HEK293 (cell line): ENCODE results near the gene ZSWIM4.

Source experiments
- CTCF ChIA-PET: fragments of 350-600 bp; formaldehyde crosslinking; extraction: SDS; loops from one replicate; lab custom pipeline; 2021; ENCODE audit warnings: antibody characterized with exemption; lab: Yijun Ruan, JAX
- POLR2A ChIA-PET: fragments of 300-600 bp; formaldehyde crosslinking; extraction: SDS; loops from one replicate; lab custom pipeline; 2020; ENCODE audit warnings: antibody characterized with exemption, inconsistent platforms; lab: Yijun Ruan, JAX
- H3K27ac ChIP-seq: fragments of 200-500 bp; sonication (Bioruptor generic); 2 replicates; pipeline ENCODE4 v1.5.1; 2014; ENCODE audit warnings: low read depth, low read length, control low read depth, inconsistent platforms; ENCODE audit errors: extremely low read depth
- H3K36me3 ChIP-seq, 2 experiments: fragments of 200-500 bp in 1 of 2; sonication (Bioruptor generic) in 1 of 2; 1 replicate in 1 of 2; 2 replicates in 1 of 2; pipeline ENCODE4 v1.5.1; 2014 to 2017; ENCODE audit warnings: inconsistent platforms in 2 of 2, low read length in 2 of 2; ENCODE audit not compliant: control insufficient read depth in 2 of 2, insufficient read depth in 1 of 2
- H3K4me1 ChIP-seq: fragments of 200-500 bp; sonication (Bioruptor generic); 2 replicates; pipeline ENCODE4 v1.5.1; 2014; ENCODE audit warnings: mild to moderate bottlenecking, low read length, inconsistent platforms; ENCODE audit not compliant: control insufficient read depth, insufficient read depth
- H3K4me3 ChIP-seq: 2 replicates; pipeline ENCODE4 v1.5.1; 2011; ENCODE audit warnings: low read depth, mild to moderate bottlenecking, control low read depth, low read length, moderate library complexity
- H3K9me3 ChIP-seq: fragments of 200-500 bp; sonication (Bioruptor generic); 2 replicates; pipeline ENCODE4 v1.5.1; 2014; ENCODE audit warnings: low read depth, low read length, inconsistent platforms; ENCODE audit not compliant: control insufficient read depth, insufficient read depth
- CTCF ChIP-seq: fragments of 450-650 bp; formaldehyde crosslinking; IDR thresholded peaks from 2 replicates; pipeline ENCODE4 v1.5.1; 2016; ENCODE audit warnings: missing biosample characterization, missing genetic modification characterization
- HIC1 ChIP-seq: fragments of 450-650 bp; formaldehyde crosslinking; IDR thresholded peaks from 2 replicates; pipeline ENCODE4 v1.5.1; 2016; ENCODE audit warnings: missing biosample characterization, missing genetic modification characterization
- HOXA7 ChIP-seq: sonication (generic); formaldehyde crosslinking; IDR thresholded peaks from 2 replicates; pipeline ENCODE4 v1.8.1; 2022; ENCODE audit warnings: missing genetic modification reagents, borderline replicate concordance
- REPIN1 ChIP-seq: fragments of 450-650 bp; formaldehyde crosslinking; IDR thresholded peaks from 2 replicates; pipeline ENCODE4 v1.5.1; 2017; ENCODE audit warnings: missing biosample characterization, missing genetic modification characterization, low read depth
- ZBTB7A ChIP-seq: fragments of 450-650 bp; formaldehyde crosslinking; IDR thresholded peaks from 2 replicates; pipeline ENCODE4 v1.5.1; 2016; ENCODE audit warnings: low read depth, missing biosample characterization, missing genetic modification characterization
- ZEB2 ChIP-seq: fragments of 450-650 bp; formaldehyde crosslinking; IDR thresholded peaks from 2 replicates; pipeline ENCODE4 v1.5.1; 2016; ENCODE audit warnings: missing biosample characterization, missing genetic modification characterization
- ZFP3 ChIP-seq: fragments of 450-650 bp; formaldehyde crosslinking; IDR thresholded peaks from 2 replicates; pipeline ENCODE4 v1.5.1; 2016; ENCODE audit warnings: low read depth, missing biosample characterization, missing genetic modification characterization
- ZFP41 ChIP-seq: fragments of 450-650 bp; formaldehyde crosslinking; IDR thresholded peaks from 2 replicates; pipeline ENCODE4 v1.5.1; 2016; ENCODE audit warnings: missing biosample characterization, missing genetic modification characterization, borderline replicate concordance
- ZNF174 ChIP-seq: fragments of 450-650 bp; formaldehyde crosslinking; IDR thresholded peaks from 2 replicates; pipeline ENCODE4 v1.5.0; 2017; ENCODE audit warnings: missing biosample characterization, mild to moderate bottlenecking, missing genetic modification characterization
- ZNF18 ChIP-seq: fragments of 450-650 bp; formaldehyde crosslinking; IDR thresholded peaks from 2 replicates; pipeline ENCODE4 v1.5.1; 2016; ENCODE audit warnings: missing biosample characterization, missing genetic modification characterization
- ZNF202 ChIP-seq: fragments of 450-650 bp; formaldehyde crosslinking; IDR thresholded peaks from 2 replicates; pipeline ENCODE4 v1.5.1; 2016; ENCODE audit warnings: missing biosample characterization, missing genetic modification characterization, borderline replicate concordance
- ZNF23 ChIP-seq: fragments of 450-650 bp; formaldehyde crosslinking; IDR thresholded peaks from 2 replicates; pipeline ENCODE4 v1.5.1; 2016; ENCODE audit warnings: missing biosample characterization, missing genetic modification characterization, borderline replicate concordance
- ZNF529 ChIP-seq: fragments of 450-650 bp; formaldehyde crosslinking; IDR thresholded peaks from 2 replicates; pipeline ENCODE4 v1.5.1; 2017; ENCODE audit warnings: missing genetic modification characterization, missing biosample characterization; ENCODE audit not compliant: insufficient replicate concordance
- ZNF596 ChIP-seq: fragments of 450-650 bp; IDR thresholded peaks from 2 replicates; pipeline ENCODE4 v1.5.0; 2018; ENCODE audit warnings: missing biosample characterization, mild to moderate bottlenecking, missing genetic modification characterization, moderate library complexity
- ZNF600 ChIP-seq: fragments of 450-650 bp; formaldehyde crosslinking; IDR thresholded peaks from 2 replicates; pipeline ENCODE4 v1.5.1; 2016; ENCODE audit warnings: missing biosample characterization, missing genetic modification characterization
- ZNF629 ChIP-seq: fragments of 450-650 bp; formaldehyde crosslinking; IDR thresholded peaks from 2 replicates; pipeline ENCODE4 v1.5.1; 2017; ENCODE audit warnings: missing biosample characterization, missing genetic modification characterization
- ZNF776 ChIP-seq: fragments of 450-650 bp; formaldehyde crosslinking; IDR thresholded peaks from 2 replicates; pipeline ENCODE4 v1.5.0; 2017; ENCODE audit warnings: missing biosample characterization, missing genetic modification characterization, borderline replicate concordance
- TF ChIP-seq, protein P1 (sequence below): fragments of 450-650 bp; formaldehyde crosslinking; IDR thresholded peaks from 2 replicates; pipeline ENCODE4 v1.5.1; 2017; ENCODE audit warnings: missing biosample characterization, missing genetic modification characterization

Gene ZSWIM4

DNA sequence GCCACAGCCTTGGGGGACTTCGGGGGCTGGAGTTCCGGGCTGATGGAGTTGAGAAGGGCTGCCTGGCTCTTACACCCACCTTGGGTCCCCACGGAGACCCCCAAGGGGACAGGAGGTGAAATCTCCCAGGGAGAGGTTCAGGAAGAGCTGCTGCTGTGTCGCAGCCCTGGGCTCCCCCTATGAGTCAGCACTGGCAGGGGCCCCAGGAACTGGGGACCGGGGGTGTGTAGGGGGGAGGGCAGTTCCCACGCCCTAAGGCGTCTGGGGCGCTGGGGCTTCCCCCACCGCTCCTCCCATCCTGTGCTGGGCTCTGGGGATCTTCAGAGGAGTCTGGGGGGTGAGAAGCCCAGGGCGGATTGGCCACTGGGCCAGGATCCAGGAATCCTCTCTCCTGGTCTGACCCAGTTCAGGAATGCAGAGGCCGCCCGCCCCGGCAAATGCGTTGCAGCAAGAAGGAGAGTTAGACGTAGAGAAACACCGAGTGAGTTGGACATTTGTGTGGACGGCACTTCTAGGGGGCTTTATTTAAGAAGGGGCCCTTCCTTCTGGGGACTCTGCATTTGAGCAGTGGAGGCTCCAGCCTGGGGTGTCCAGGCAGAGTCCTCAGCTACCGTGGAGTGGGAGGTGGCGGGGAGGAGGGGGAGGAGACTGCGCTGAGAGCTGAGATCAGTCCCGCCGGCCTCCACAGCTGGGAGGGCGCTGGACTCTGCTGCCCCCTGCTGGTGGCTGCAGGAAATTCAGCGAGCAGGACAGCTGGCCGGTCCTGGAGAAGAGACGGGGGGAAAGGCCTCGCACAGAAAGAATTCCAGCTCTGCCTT is 66.7 kb downstream of the ZSWIM4 start (continued):
- no peak for TF ChIP-seq ZNF174 (tag by site-specific recombination)
- TF ChIP-seq ZNF596 (tag by site-specific recombination) = no peak
- TF ChIP-seq, protein P1, sequence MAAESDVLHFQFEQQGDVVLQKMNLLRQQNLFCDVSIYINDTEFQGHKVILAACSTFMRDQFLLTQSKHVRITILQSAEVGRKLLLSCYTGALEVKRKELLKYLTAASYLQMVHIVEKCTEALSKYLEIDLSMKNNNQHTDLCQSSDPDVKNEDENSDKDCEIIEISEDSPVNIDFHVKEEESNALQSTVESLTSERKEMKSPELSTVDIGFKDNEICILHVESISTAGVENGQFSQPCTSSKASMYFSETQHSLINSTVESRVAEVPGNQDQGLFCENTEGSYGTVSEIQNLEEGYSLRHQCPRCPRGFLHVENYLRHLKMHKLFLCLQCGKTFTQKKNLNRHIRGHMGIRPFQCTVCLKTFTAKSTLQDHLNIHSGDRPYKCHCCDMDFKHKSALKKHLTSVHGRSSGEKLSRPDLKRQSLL (tag by site-specific recombination) = no peak
- no peak for TF ChIP-seq ZNF23 (tag by site-specific recombination)
- TF ChIP-seq ZFP3 (tag by site-specific recombination) = no peak
- no peak for TF ChIP-seq ZNF776 (tag by site-specific recombination)
- TF ChIP-seq HOXA7 = no peak
- peak; percentile 95 for TF ChIP-seq CTCF (tag by site-specific recombination)
- TF ChIP-seq ZNF529 = no peak
- TF ChIP-seq ZNF18 (tag by site-specific recombination) = no peak
- peak; percentile 37; the same call in 1 of the 2 replicates for TF ChIP-seq ZNF629
- TF ChIP-seq ZNF202 = no peak
- TF ChIP-seq ZBTB7A (tag by site-specific recombination) = no peak
- TF ChIP-seq REPIN1 = no peak

DNA sequence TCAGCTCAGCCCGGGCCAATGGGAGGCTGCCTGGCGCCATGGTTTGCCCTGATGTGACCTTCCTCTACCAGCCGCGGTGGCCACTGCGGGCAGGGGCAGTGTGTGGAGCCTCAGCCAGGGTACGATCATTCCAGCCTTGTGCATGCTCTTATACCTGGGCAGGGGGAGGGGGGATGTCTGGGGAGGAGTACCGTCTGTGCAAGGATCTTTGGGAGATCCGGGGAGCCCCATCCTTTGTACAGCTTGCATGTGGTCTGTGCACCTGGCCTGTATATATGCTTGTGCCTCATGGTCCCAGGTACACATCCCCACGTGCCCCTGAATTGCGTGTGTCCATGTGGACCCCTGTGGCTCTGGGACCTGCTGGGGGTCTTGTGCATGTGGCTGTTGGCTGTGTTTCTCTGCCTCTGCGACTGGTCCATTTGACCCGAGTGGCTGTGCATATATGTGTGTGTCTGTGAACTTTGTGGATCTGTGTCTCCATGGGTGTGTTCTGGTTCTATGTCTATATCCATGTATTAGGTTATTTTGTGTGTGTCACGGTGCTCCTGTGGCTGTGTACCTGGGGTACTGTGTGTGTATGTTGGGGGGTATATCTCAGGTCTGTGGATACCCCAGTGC is 68.9 kb downstream of the ZSWIM4 start:
- POLR2A ChIA-PET = interaction anchor here (0.6 to 2.5 kb wide), 4 partner anchors 10 to 571 kb away, joined by 3 to 11 read pairs (median 3); a partner anchor contains a TSS
- no peaks in the 10 kb centered on the region for H3K9me3 ChIP-seq
- TF ChIP-seq ZFP41 (tag by site-specific recombination) = no peak
- TF ChIP-seq ZNF600 (tag by site-specific recombination) = peak; percentile 73
- 0 out of 2 replicates have a peak, but pooled peaks have one; percentile 41 for TF ChIP-seq ZEB2 (tag by site-specific recombination)
- TF ChIP-seq HIC1 = peak; percentile 43; the same call in 1 of the 2 replicates
- no peak for TF ChIP-seq ZNF629
- TF ChIP-seq, all 188 proteins: peak for 3
- no peaks in the 10 kb centered on the region; the same call in 1 of the 2 replicates for H3K4me1 ChIP-seq
- H3K36me3 ChIP-seq = no peaks in the 10 kb centered on the region
- CTCF ChIA-PET = interaction anchor here (0.5 to 3.9 kb wide), 10 partner anchors 11 to 211 kb away, joined by 3 to 45 read pairs (median 8); partner anchors contain the start of genes C19orf53 and IL27RA
- H3K27ac ChIP-seq = no peak overlapping the region; the same call in 1 of the 2 replicates
- H3K4me3 ChIP-seq = no peak overlapping the region
